WTC11 (cell line): ENCODE results near the gene NKX2-4.

ENCODE experiments used
- ATF3 ChIP-seq: sonication (generic); formaldehyde crosslinking; conservative IDR thresholded peaks from 2 replicates; pipeline ENCODE4 v1.8.1; 2022; ENCODE audit warnings: mild to moderate bottlenecking, missing genetic modification reagents
- CBFB ChIP-seq: sonication (generic); formaldehyde crosslinking; IDR thresholded peaks from 2 replicates; pipeline ENCODE4 v1.8.1; 2022; ENCODE audit warnings: mild to moderate bottlenecking, low read depth, missing genetic modification reagents
- CTCF ChIP-seq: fragments of 200-600 bp; IDR thresholded peaks from 2 replicates; pipeline ENCODE4 v1.8.0; 2022; ENCODE audit warnings: antibody characterized with exemption
- MAX ChIP-seq: sonication (generic); formaldehyde crosslinking; IDR thresholded peaks from 2 replicates; pipeline ENCODE4 v1.8.0; 2022; ENCODE audit warnings: mild to moderate bottlenecking, missing genetic modification reagents
- MLX ChIP-seq: sonication (generic); formaldehyde crosslinking; IDR thresholded peaks from 2 replicates; pipeline ENCODE4 v1.8.1; 2023; ENCODE audit warnings: mild to moderate bottlenecking, missing genetic modification reagents, moderate library complexity
- NR3C1 ChIP-seq: sonication (generic); formaldehyde crosslinking; conservative IDR thresholded peaks from 2 replicates; pipeline ENCODE4 v1.8.1; 2023; ENCODE audit warnings: low read depth, mild to moderate bottlenecking, missing genetic modification reagents
- PREB ChIP-seq: sonication (generic); formaldehyde crosslinking; IDR thresholded peaks from 2 replicates; pipeline ENCODE4 v1.8.1; 2022; ENCODE audit warnings: mild to moderate bottlenecking, missing genetic modification reagents, moderate library complexity, borderline replicate concordance
- SMAD4 ChIP-seq: sonication (generic); formaldehyde crosslinking; IDR thresholded peaks from 2 replicates; pipeline ENCODE4 v1.8.0; 2022; ENCODE audit warnings: mild to moderate bottlenecking, missing genetic modification reagents
- USF1 ChIP-seq: sonication (generic); formaldehyde crosslinking; IDR thresholded peaks from 2 replicates; pipeline ENCODE4 v1.8.0; 2022; ENCODE audit warnings: mild to moderate bottlenecking, missing genetic modification reagents
- ZNF671 ChIP-seq: fragments of 250-450 bp; sonication (Bioruptor Pico); IDR thresholded peaks from 2 replicates; pipeline ENCODE4 v1.8.0; 2021; ENCODE audit warnings: mild to moderate bottlenecking

- TF ChIP-seq MAX = no peak
- TF ChIP-seq CBFB (CRISPR knock-in tag) = no peak
- TF ChIP-seq ATF3 (CRISPR knock-in tag) = no peak
- TF ChIP-seq CTCF = no peak
- no peak for TF ChIP-seq MLX
- no peak for TF ChIP-seq NR3C1 (CRISPR knock-in tag)
- TF ChIP-seq USF1 (CRISPR knock-in tag) = no peak
- TF ChIP-seq PREB (CRISPR knock-in tag) = no peak
- TF ChIP-seq ZNF671 (CRISPR knock-in tag) = no peak
- TF ChIP-seq SMAD4 = no peak
Measured at GRCh38 chr20:21396599-21397340, 556 bp downstream of the NKX2-4 start.
